Stimulated activated CD8-positive, alpha-beta memory T cell treated with anti-CD3 and anti-CD28 coated beads, Interleukin-2, amount 100 ng/mL, for 48 hours (primary cell): ENCODE results near the gene AIG1.

Experiments used
- DNase-seq, 2 donors: peaks; one replicate each; pipeline ENCODE4 v3.0.0-alpha.2; 2020; ENCODE audit warnings: low read depth in 2 of 2

Gene AIG1

DNA sequence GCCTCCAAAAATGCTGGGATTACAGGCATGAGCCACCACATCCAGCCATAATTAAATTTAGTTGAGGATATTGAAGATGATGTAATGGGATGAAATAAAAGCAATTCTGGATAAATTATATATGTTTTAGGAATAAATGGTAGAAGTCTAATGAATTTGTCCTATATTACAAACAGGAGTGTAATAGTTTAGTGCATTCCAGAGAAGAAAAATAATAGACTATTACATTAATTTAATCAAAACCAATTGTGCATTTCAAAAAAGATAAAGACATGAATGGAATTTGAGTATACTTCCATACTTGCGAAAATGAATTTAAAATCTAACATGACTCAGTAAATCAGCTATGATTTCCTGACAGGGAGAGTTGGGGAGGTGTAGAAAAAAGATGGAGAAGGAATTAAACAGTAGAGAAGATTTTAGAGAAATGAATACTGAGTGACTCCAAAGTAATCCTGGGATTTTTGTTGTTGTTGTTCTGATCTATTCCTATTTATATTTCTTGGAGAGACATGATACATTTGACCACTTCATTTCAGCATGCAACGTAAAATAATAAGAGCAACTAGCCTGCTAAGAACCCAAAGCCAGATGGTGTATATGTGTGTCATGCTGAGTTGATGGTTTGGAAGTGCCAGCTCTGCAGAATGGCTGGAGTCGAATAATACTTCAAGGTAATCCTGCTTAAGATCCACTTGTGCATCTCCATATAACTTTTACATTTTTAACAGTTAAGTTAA is 67.4 kb downstream of the AIG1 start:
- DNase-seq = no peak

DNA sequence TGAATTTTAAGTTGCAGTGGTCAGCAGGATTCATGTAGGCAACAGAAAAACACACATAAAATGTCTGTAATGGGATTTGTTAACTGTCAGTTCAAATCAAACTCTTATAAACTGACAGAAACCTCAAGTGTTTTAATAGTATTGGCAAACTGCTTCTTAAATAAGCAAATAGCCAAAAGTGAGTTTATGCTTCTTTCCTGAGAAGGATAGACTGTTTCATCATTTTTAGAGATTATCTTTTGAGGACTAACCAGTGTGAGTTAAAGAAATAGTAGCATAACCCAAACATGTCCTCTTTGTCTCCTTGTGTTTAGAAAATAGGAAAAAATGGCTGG is 68.0 kb downstream of the AIG1 start:
- no peak for DNase-seq

DNA sequence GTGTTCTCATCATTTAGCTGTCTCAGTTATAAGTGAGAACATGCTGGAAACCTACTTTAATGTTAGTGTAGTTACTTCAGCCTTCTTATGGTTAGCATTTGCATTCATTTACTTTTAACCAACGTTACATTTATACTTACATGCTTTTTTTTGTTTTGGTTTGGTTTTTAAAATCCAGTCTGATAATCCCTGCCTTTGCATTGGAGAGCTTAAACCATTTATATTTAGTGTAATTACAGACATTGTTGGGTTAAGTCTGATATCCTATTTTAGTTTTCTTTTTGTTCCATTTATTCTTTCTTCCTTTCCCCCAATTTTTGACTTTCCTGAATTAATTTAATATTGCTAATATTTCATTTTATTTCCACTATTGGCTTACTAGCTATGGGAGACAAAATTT is 70.2 kb downstream of the AIG1 start:
- DNase-seq = no peak

DNA sequence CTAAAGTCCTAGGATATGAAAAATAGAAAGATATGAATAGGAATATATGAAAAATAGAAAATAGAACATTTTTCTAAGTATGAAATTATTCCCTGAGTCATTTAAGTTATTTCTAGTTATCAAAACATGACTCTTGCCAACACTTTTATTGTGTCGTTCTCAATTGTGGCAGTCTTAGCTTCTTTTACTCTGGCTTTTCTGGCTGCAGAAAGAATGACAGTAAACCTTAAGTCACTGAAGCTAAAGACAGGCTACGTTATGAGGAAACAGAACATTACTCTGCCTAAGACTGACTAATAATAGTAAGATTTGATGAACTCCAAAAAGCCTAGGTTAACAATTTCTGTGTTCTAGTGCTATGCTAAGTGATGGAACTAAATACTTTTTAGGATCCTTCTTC is 74.6 kb downstream of the AIG1 start:
- no peak for DNase-seq

DNA sequence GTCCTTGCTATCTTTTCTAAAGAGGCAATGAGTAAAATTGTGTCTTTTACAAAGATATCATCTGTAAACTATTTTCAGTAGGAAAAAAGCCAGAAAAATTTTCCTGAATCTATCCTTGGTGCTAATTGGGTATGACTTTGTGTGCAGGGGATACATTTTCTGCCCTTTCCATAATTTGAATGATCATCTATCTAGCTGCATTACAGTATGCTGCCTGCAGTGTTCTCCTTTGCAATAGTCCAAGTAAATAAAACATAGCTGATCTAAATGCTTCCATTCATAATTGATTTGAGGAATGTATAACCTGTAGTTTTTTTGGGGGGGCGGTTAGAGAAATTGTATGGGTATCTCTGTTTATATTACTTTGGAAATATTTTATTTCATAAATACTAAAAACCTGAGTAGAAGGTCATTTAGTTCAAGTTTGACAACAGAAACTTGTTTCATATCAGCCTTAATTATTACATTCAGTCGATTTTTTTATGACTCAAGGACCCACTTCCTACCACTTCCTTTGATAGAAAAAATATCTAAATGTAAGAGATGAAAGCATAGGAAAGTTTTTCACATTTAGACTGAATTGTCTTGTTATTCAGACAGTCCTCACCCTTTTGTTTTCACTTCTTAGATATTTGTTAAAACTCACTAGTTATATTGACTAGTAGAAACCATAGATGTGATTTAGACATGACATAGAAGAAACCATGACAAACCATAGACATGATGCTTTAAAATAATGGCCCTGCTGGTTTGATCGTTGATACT is 75.3 kb downstream of the AIG1 start:
- DNase-seq = no peak

DNA sequence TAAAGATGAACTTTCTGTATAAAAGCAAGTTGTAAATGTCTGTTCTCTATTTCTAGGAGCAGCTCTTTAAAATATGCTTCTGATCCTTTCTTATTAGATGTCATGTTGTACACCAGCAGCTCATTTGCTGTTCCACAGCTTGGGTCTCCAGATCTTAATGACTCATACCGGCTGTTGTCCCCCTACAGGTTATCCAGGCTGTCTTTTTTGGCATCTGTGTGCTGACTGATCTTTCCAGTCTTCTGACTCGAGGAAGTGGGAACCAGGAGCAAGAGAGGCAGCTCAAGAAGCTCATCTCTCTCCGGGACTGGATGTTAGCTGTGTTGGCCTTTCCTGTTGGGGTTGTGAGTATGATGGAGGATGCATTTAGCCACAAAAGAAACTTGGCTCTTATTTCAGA is 76.0 kb downstream of the AIG1 start:
- DNase-seq = no peak

DNA sequence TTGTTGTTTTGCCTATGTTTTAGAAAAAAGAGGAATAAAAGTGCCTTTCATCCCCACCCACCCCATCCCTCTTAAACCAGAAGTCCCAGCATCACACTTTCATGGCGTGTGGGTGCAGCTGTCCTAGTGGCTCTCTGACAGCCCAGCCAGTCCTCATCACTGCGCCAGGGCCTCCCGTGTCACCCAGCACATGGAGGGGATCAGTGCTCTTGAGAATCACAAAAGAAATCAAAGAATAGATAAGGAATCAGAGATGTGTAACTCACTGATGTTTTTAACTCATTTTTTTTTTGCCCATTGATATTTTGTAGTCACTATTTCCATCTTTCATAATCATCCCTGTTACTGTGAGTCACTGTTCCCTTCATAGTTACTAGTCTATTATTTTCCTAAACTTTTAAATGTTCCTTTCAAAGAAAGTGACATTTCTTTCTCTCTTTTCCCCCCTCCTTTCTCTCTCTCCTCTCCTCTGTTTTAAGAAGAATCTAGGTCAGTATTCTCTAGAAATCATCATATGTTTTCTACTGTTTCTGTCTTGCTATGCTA is 78.6 kb downstream of the AIG1 start:
- peak in 1 of 2 donors; percentile 0 for DNase-seq

DNA sequence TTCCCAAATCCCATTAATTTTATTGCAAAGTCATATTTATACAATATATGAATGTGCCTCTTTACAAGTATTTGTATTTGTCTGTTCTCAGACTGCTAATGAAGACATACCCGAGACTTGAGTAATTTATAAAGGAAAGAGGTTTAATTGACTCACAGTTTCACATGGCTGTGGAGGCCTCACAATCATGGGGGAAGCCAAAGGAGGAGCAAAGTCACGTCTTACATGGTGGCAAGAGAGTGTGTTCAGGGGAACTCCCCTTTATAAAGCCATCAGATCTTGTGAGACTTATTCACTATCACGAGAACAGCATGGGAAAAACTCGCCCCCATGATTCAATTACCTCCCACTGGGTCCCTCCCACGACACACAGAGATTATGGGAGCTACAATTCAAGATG is 79.2 kb downstream of the AIG1 start:
- peak in 1 of 2 donors; percentile 26 for DNase-seq

DNA sequence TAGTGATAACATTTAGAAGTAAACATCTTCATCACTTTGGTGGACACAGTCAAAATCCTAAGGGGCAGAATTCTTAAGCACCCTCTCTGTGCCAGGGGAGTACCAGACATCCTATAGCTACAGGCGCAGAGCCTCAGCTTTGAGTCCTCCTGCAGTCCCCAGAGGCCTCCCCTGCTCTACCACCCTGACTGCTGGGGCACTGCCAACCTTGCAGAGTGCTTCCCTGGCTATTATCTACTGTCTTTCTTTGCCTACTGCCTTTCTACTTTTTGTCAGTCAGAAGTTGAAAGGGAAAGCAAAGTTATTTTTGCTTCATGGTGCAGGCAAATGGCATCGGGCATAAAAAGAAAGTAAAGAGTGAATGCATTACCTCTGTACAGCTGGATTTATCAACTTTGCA is 80.1 kb downstream of the AIG1 start:
- no peak for DNase-seq

DNA sequence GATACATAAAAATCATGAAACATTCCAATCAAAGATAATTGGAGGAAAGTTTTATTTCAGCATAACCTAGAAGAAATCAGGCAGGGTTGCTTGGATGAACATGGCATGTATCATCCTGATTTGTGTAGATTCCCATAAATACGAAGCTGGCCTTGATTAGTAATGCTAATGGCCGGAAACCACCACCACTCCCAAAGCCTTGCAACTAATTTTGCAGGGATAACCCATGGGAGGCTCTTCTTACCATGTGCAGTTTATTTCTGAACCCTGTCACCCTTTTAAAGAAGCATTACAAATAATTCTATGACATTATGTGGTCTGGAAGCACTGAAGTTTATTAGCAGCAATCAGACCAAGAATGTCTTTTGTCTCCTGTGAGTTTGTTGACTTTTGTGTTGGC is 80.8 kb downstream of the AIG1 start:
- DNase-seq = no peak

DNA sequence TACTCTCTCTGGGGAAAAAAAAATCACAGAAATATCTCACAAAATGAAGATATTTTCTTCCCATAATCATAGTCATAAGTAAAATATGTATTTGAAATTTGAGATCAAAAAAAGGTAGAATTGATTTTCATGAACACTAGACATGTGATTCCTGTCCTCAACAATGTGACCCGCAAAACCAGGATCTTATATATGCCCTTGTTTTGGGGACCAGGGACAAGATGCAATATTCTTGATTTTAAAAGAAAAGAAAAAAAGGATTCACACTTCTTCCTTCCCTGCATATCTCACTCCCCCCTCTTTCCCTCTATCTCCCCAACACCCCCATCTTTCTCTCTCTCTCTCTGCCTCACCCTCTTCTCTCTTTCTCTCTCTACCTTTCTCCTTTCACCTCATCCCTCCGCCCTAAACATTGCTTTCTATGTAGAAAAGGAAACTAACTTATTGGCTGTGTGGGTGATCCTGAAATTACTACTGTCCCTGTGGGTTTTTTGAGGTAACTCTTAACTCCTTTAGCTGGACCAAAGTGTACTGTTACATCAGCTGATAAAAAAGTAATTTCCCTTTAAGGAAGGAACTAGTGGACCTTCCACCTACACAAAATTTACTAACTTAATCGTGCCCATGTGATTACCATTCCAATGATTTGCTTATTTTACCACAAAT is 85.6 kb downstream of the AIG1 start:
- DNase-seq = no peak

DNA sequence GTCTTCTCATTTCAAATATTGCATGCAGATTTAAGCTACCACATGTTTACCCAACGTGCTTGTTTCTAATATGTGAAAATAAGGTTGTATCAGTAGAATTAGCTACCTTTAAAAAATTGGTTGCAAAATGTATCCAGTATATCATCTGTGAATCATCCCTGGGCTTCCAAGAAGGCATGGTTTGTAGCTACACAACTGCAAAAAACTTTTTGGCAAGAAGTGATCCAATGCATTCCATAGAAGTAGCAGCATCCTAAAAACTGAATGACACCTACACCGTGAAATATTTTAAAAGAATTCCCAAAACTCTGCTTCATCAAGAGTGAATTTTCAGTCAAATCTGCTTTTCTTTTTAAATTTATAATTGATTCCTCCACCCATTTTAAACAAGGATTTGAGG is 89.1 kb downstream of the AIG1 start:
- DNase-seq = no peak

DNA sequence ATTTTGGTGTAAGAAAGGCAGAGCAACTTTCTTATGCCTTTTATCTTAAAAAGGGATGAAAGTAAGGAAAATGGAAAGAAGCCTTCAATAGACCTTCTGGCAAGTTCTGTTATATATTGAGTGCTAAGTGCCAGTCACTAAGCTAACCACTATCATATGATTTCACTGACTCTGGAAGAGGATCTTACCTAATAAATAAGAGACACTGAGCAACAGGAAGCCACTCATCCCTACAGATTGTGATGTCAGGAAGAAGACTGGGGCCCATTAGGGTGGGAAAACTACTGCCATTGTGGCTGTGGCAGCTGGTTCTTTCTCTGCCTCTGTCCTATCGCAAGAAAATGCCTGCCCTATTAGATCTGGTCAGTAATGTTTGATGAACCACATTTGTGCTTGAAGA is 89.6 kb downstream of the AIG1 start:
- DNase-seq = no peak

DNA sequence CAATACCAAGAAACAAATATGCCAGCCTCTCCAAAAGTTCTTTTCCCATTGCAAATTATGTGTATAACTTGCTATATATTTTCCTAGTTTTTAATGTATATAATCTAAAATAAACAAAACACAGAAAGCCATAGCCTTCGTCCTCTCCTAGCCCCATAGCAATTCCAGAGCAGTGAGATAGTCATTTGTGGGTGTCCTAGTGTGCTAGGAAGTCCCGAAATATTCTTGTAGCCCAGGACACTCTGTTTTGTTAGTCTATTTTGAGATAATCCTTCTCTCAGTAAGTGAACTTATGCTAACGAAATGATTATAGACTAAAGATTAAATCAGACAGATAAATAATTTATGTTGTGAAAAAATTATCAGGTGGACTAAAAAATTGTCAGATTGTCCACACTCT is 90.7 kb downstream of the AIG1 start:
- DNase-seq = no peak

DNA sequence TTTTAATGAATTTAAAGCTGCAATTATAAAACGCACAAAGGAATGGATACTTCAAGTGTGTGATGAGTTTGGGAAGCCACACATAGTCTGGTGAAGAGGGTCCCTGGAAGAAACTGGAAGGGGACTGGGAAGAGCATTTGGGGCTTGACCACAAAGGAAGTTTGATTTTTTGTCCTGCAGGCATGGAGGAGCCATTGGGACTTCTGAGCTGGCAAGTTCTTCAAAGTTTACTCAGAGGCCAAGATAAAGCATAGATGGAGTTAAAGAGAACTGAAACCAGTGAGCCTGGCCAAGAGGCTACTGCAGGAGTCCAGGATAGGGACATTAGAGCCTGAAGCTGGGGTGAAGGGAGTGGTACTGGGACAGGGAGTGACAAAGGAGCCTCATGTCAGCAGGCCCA is 95.0 kb downstream of the AIG1 start:
- DNase-seq = no peak

DNA sequence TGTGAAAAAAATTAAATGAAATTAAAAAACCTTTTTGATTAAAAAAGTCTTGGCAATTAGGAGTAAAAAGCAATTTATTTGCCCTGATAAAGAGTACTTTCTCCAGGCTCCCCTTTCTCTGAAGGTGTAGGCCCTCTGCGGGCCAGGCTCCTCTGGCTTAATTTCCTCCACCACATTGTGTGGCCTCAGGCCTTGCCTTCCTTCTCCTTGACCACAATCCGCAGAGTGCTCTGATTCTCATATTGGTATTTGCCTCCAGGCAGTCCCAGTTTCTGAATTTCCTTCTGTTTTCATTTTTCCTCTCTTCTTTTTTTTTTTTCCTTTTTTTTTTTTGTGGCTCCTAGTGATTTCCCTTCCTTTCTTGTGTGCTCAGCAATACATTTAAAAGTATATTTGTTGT is 96.4 kb downstream of the AIG1 start:
- DNase-seq = no peak

DNA sequence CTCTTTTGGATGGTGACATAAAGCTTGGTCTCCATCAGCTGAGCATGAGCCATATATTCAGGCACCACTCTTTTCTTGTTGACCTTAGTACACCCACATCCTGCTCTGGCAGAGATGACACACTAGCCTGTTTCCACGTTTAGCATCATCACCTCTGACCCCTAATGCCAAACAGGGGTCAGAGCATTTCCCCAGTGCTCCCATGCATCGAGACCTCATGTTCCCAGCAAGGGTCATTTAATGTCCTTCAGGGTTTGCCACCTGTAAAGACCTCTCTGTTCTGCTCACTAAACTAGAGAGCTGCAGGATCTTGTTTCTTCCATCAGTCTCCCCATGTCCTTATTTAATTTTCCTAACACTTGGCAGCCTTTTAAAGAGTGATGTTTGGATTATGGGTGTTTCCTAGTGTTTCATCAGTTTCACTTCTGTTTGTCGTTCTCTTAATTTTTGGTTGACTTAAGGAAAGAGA is 97.5 kb downstream of the AIG1 start:
- no peak for DNase-seq

DNA sequence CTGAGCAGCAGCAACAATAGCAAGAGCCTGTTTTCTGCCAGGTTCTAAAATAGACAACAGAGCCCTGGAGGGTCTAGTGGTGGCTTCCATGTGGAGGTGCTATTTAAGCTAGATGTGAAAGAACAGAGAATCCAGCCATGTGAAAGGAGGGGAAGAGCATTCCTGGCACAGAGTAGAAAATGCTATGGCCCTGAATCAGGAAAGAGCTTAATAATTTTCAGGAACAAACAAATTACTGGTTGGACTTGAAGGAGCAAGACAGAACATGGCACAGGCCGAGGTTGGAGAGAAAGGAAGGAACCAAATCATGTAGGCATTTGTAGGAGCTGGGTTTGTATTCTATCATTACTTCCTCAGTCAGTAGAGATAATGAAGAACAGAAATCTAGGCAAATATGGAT is 98.3 kb downstream of the AIG1 start:
- DNase-seq = no peak

DNA sequence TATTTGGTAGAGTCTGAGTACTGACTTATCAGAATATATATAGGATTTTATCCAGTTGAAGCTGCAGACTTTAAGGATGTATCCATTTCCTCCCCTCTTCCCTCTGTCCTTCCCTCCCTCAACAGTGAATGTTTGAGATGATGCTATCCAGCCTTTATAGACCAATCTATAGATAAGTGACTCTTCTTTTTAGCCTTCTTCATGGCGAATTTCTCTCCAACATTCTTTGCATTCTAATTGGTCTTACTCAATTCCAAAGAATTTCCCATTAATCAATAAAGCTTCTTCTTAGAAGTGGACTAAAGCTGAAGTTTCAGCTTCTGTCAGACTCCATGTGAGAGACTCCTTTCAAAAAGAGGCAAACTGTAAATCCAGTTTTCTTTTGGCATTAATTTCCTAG is 99.3 kb downstream of the AIG1 start:
- no peak for DNase-seq

DNA sequence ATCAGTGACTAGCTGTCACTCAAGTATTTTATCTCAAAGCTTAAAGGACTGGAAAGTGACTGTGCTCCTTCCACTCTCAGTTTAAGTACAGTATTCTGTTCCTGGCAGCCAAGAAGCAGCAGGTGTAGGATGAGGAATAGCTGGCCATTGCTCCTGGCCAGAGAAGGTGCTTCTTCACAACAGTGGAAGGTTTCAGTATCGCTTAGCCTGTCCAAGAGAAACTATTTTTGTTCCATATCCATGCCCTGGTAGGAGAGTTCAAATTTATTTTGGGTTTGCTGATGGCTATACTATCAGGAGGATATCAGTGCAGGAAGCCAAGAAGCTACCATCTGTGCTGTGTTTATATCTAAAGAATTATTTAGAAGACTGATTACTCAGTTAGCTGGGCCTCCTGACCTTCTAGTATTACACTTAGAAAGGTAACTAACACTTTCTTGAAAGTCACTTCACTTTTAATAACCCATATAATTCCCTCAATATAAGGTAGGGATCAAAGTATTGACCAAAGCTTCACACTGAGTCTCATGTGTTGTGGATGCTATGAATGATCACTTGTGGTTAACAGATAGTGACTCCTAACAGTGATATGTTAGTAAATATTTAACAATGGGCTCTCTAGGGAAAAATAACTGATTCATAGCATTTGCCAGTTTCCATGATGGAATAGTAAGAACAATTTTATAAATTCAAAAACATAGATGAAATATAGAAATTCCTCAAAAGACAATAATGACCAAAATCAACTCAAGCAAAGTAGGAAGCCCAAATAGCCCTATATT is 99.9 kb downstream of the AIG1 start:
- no peak for DNase-seq

DNA sequence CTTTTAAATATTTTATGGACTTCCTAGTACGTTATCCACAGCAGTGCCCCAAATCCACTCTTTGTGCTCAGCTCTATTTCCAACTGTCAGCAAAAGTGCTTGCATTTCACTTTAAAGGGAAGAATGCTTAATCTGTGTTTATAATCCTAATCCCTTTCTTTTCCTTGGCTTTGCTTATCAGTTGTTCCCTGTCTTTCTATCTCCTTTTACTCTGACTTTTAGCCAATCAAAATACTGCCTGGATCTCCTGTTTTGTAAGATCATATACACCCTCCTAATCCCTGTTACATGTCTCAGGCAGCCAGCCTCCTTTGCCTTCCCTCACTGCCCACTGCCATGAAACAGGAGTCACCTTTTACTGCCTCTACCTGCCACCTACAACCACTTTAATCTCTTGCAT is 102.9 kb downstream of the AIG1 start:
- no peak for DNase-seq

DNA sequence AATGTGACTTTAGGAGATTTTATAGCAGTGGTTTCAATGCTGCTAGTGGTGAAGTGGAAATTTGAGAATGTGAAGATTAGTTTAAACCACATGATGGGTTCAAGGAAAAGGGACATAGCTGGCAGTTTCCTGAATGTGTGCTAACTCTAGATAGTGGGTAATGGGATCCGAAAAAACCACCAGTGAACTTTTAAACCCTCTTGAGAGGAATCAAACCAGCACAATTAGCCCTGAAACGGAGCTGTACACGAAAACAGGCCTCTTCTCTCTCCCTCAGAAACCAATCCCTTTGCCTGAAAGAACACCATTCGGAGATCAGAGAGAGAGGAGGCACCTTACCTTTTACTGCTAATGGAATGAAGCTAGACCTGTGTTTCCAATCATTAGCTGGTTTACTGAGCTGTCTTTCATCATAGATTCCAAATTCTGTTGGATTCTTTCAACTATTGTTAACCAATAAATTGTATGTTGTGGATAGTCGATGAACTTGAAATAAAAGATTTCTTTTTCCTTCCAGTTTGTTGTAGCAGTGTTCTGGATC is 103.9 kb downstream of the AIG1 start:
- DNase-seq = no peak
